Gastroesophageal sphincter (tissue), 4 donors: ENCODE data around the gene ELMO3. TPM values are rescaled to one million over a fixed set of nuclear protein-coding genes. Genes with fewer than 3 reads are reported as not detected.

Experiments used
- ATAC-seq: fragments of 150-250 bp; one replicate; pipeline ENCODE4 v1.9.1; 2016; ENCODE audit warnings: mild to moderate bottlenecking, moderate library complexity
- H3K27ac ChIP-seq, 4 donors: fragments of 200-600 bp; sonication (generic) in 3 of 4; 1 replicate in 3 of 4; 2 replicates in 1 of 4; pipeline ENCODE4 v1.5.1; 2016 to 2019
- H3K27me3 ChIP-seq: fragments of 200-600 bp; sonication (generic); one replicate; pipeline ENCODE4 v1.5.1; 2019
- H3K36me3 ChIP-seq, 2 donors: fragments of 200-600 bp; sonication (generic); one replicate each; pipeline ENCODE4 v1.5.1; 2019; ENCODE audit warnings: control low read depth in 1 of 2
- H3K4me1 ChIP-seq, 3 donors: fragments of 200-600 bp; sonication (generic); 1 replicate in 2 of 3; 2 replicates in 1 of 3; pipeline ENCODE4 v1.5.1; 2016 to 2019; ENCODE audit warnings: control low read depth in 2 of 3
- H3K4me3 ChIP-seq, 2 donors: fragments of 200-600 bp; sonication (generic); one replicate each; pipeline ENCODE4 v1.5.1; 2019; ENCODE audit warnings: mild to moderate bottlenecking in 1 of 2, moderate library complexity in 1 of 2
- H3K9me3 ChIP-seq, 3 donors: fragments of 200-600 bp; sonication (generic); one replicate each; pipeline ENCODE4 v1.5.1; 2017 to 2019; ENCODE audit warnings: control low read depth in 2 of 3
- CTCF ChIP-seq, 4 experiments: fragments of 200-600 bp in 2 of 4; fragments of 450-650 bp in 2 of 4; sonication (generic) in 1 of 4; IDR thresholded peaks; one replicate each; pipeline ENCODE4 v1.5.1; 2017 to 2019; ENCODE audit warnings: antibody characterized with exemption in 4 of 4, mild to moderate bottlenecking in 2 of 4, moderate library complexity in 2 of 4
- EP300 ChIP-seq: sonication (generic); formaldehyde crosslinking; IDR thresholded peaks from one replicate; pipeline ENCODE4 v1.6.1; 2017; ENCODE audit warnings: antibody characterized with exemption, mild to moderate bottlenecking
- POLR2A ChIP-seq, 2 donors: fragments of 450-650 bp; IDR thresholded peaks; one replicate each; pipeline ENCODE4 v1.6.1; 2017; ENCODE audit warnings: antibody characterized with exemption in 2 of 2, mild to moderate bottlenecking in 2 of 2, moderate library complexity in 1 of 2
- POLR2AphosphoS5 ChIP-seq: sonication (generic); formaldehyde crosslinking; IDR thresholded peaks from one replicate; pipeline ENCODE4 v1.6.1; 2017; ENCODE audit warnings: antibody characterized with exemption
- WGBS, 2 donors: methylation state at CpG; one replicate each; pipeline ENCODE4 v1.1.5; 2018; ENCODE audit warnings: low coverage in 1 of 2; 5-methylcytosine and 5-hydroxymethylcytosine counted together
- total RNA-seq, 4 donors: library from RNA; depleted of rRNA; stranded (reverse); fragments of >200 nt; gene quantifications; one replicate each; pipeline ENCODE4 v1.1.0, GENCODE V29; 2016

The ELMO3 gene
- total RNA-seq, 4 donors from 2014 or later: 0.15 to 3.9 (median 1.3) TPM

GRCh38 chr16:67173323-67173722, 25.6 kb upstream of the ELMO3 start:
- H3K27me3 ChIP-seq: no peaks in the 10 kb centered on the region
- H3K27ac ChIP-seq: peak overlapping the region; percentile 72 to 97 (median 93)
- no peaks in the 10 kb centered on the region for H3K9me3 ChIP-seq
- 75 to 82% methylated on average over 1 of the region's 1 CpG for WGBS, 2 donors
- H3K4me3 ChIP-seq: peak overlapping the region; percentile 13 to 57
- H3K4me1 ChIP-seq: peaks cover 2 to 96% (median 43%) of the 10 kb centered on the region in 3 donors
- ATAC-seq: no peak
- H3K36me3 ChIP-seq: peaks cover 0 to 20% of the 10 kb centered on the region in 2 donors
- TF ChIP-seq CTCF (IDR thresholded peaks at IDR 0.05): no peak
- no peak for TF ChIP-seq EP300
- no peak for TF ChIP-seq POLR2AphosphoS5
- no peak for TF ChIP-seq POLR2A (IDR thresholded peaks at IDR 0.05)

DNA sequence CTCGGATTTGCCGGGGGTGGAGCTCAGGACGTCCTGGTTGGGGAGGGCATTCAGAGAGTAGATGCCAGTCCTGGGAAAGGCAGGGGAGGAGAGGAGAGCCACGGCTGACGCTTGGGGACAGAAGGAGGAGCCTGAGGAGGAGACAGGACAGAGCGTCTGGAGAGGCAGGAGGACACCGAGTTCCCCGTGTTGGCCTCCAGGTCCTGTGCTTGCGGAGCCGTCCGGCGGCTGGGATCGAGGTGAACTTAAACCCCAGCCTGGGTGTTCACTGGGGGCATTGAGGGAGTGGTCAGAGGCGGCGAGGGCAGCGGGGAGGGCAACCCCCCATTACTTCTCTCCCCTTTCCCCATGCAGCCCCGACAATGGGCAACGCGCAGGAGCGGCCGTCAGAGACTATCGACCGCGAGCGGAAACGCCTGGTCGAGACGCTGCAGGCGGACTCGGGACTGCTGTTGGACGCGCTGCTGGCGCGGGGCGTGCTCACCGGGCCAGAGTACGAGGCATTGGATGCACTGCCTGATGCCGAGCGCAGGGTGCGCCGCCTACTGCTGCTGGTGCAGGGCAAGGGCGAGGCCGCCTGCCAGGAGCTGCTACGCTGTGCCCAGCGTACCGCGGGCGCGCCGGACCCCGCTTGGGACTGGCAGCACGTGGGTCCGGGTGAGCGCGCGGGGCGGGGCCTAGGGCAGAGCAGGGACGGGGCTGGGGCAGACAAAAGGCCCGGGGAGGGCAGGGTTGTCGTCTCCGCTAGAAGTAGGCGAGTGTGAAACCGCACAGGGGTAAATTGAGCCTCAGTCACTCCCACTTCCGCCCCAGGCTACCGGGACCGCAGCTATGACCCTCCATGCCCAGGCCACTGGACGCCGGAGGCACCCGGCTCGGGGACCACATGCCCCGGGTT, 24.9 kb upstream of the ELMO3 start:
- Histone ChIP-seq H3K4me3 (peak overlapping the region; percentile 13 to 57), H3K27ac (peak overlapping the region; percentile 72 to 97 (median 93)), H3K36me3 (peaks cover 0 to 17% of the 10 kb centered on the region in 2 donors), H3K9me3 (no peaks in the 10 kb centered on the region), H3K4me1 (peaks cover 2 to 96% (median 38%) of the 10 kb centered on the region in 3 donors), H3K27me3 (no peaks in the 10 kb centered on the region)
- TF ChIP-seq CTCF (IDR thresholded peaks at IDR 0.05) (peak in 3 of 4 experiments; percentile 36 to 65 (median 38)), POLR2AphosphoS5 (peak; percentile 89), EP300 (no peak), POLR2A (IDR thresholded peaks at IDR 0.05) (peak; percentile 67 to 74)
- peak; percentile 81 for ATAC-seq
- WGBS, 2 donors: 0 to 1% methylated on average over 2 to 14 of the region's 71 CpGs

DNA sequence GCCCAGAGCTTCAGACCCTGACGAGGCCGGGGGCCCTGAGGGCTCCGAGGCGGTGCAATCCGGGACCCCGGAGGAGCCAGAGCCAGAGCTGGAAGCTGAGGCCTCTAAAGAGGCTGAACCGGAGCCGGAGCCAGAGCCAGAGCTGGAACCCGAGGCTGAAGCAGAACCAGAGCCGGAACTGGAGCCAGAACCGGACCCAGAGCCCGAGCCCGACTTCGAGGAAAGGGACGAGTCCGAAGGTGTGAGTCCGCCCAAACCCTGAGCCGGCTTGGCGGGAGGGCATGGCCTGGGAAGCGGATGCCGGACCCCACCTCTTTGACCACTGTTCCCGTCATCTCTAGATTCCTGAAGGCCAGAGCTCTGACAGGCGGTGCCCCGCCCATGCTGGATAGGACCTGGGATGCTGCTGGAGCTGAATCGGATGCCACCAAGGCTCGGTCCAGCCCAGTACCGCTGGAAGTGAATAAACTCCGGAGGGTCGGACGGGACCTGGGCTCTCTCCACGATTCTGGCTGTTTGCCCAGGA, 24.2 kb upstream of the ELMO3 start:
- Histone ChIP-seq H3K4me1 (peaks cover 2 to 96% (median 31%) of the 10 kb centered on the region in 3 donors), H3K36me3 (peaks cover 0 to 17% of the 10 kb centered on the region in 2 donors), H3K27ac (peak overlapping the region; percentile 72 to 97 (median 93)), H3K9me3 (no peaks in the 10 kb centered on the region), H3K27me3 (no peaks in the 10 kb centered on the region), H3K4me3 (peak overlapping the region; percentile 13 to 57)
- ATAC-seq: no peak
- 0 to 100% methylated on average over 1 of the region's 31 CpGs for WGBS, 2 donors
- TF ChIP-seq CTCF (IDR thresholded peaks at IDR 0.05) (no peak), POLR2A (IDR thresholded peaks at IDR 0.05) (no peak), EP300 (no peak), POLR2AphosphoS5 (no peak)

GRCh38 chr16:67176662-67177061, 22.3 kb upstream of the ELMO3 start:
- peaks cover 0 to 17% of the 10 kb centered on the region in 2 donors for H3K36me3 ChIP-seq
- TF ChIP-seq CTCF (IDR thresholded peaks at IDR 0.05) (no peak), POLR2A (IDR thresholded peaks at IDR 0.05) (no peak), POLR2AphosphoS5 (no peak), EP300 (no peak)
- 88% methylated on average over 5 of the region's 12 CpGs; no CpG with 5 or more reads in 1 of the 2 donors for WGBS, 2 donors
- ATAC-seq: no peak
- H3K27ac ChIP-seq: no peak overlapping the region
- no peak overlapping the region for H3K4me3 ChIP-seq
- peaks cover 2 to 96% (median 25%) of the 10 kb centered on the region in 3 donors for H3K4me1 ChIP-seq
- no peaks in the 10 kb centered on the region for H3K9me3 ChIP-seq
- no peaks in the 10 kb centered on the region for H3K27me3 ChIP-seq
